Stimulated activated CD8-positive, alpha-beta memory T cell treated with anti-CD3 and anti-CD28 coated beads, Interleukin-12 subunit alpha, Interleukin-12 subunit beta, amount 100 ng/mL, for 24 hours (primary cell): ENCODE data around the gene PLEK2.
"Not testable (repeated sequence)": the region's sequence is repeated elsewhere in the genome, so short reads cannot be mapped to it uniquely, and the experiment has no call there.

Experiments
- DNase-seq: peaks from one replicate; pipeline ENCODE4 v3.0.0-alpha.2; 2020; ENCODE audit errors: extremely low read depth

The PLEK2 gene

DNA sequence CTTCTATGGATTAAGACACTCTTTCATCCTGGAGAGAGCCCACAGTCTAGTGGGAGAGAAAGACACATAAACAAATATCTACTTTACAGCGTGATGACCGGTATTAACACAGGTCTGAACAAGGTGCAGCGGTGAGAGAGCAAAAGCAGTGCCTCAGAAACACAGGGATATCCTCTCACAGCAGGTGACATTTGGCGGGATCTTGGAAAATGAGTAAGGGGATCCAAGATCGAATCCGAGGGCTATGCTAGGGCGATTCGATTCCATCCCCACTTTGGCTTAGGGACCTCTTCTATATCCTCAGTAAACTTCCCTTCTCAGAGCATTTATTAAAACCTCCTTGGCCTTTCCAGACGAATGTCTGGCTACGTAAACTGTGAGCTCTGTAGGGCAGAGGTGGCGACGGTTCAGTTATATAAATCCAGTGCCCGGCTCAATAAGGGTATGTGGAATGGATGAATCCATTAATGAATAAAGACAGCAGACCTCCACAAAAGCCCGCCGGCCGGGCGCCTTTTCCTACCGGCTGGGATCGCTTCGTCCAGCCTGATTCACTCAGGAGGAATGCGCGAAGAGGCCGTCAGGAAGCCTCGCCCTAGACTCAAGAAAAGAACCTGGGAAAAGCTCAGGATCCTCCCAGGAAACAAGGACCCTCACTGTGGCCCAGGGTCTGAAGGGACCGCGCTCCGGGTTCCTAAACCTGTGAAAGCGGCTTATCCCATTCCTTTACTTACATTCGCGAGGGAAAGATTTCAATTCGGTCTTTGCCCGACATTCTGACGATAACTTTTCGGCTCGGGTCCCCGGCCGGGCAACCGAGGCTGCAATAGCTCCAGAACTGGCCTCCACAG lies 52.8 kb downstream of the PLEK2 start:
- no peak for DNase-seq

DNA sequence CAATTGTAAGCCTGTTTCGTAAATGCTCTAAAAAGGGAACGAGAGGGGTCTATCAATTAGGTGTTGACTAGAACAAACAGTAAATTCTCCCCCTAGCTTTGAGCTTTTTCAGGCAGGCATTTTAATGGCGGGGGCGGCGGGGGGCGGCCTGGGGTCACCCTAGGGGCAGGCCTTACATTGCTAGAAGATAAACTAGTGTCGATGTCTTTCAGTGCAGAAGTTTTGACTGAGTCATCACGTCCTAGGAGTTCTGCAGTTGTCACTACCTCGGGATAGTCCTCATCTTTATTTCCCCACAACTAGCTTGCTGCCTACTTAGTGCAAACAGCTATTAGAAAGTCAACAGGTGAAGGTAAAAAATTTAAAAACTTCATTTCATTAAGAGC lies 54.0 kb downstream of the PLEK2 start:
- no peak for DNase-seq

- DNase-seq: no peak
Measured at GRCh38 chr14:67357186-67357968, 54.6 kb downstream of the PLEK2 start.

DNA sequence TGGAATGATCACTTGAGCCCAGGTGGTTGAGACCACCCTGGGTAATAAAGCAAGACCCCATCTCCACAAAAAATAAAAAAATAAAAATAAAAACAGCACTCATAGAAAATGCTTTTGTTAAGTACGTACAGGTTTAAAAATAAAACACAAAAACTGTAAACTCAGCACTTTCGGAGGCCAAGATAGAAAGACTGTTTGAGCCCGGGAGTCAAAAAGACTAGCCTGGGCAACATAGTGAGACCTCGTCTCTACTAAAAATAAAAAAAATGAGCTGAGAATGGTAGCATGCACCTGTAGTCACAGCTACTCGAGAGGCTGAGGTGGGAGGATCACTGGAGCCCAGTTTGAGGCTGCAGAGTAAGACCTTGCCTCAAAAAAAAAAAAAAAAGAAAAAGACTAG lies 59.9 kb downstream of the PLEK2 start:
- no peak for DNase-seq

DNA sequence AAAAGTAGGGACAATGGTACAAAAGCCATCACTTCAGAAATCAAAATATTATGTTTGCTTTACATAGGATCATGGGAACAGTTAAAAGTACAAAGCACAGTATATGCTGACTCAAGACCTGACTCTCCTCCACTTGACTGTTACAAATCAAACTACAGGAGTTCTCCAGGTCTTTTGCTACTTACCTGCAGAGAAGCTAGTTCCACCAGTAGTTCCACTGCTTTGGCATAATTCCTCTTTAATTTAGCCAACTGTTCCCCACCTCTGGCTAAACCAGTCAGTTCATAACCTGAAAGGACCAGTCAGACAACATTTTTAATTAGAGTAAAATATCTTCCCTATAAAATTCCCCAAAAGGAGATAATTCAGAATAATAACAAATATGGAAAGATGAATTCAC lies 66.4 kb downstream of the PLEK2 start:
- DNase-seq: no peak

DNA sequence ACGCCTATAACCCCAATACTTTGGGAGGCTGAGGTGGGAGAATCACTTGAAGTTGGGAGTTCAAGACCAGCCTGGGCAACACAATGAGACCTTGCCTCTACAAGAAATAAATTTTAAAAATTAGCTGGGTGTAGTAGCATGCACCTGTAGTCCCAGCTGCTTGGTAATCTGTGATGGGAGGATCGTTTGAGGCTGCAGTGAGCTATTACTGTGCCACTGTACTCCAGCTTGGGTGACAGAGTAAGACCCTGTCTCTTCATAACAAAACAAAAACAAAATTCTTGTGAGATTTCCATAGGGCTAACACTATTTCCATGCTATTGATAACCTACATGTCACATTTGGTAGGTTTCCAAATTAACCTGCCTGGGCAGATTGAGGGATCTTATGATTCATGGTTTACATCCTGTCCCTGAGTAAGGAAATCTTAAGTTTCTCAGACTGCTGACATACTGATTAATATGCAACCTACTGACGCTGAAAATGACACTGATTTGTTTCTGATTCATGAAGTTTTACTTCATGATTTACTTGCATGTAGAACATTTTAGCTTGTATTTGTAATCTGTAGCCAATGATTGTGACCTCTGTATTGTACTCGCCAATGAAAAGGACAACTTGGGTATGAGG lies 68.2 kb downstream of the PLEK2 start:
- no peak for DNase-seq

GRCh38 chr14:67341231-67341630 lies 70.7 kb downstream of the PLEK2 start:
- DNase-seq: not testable (repeated sequence)
